HG03442 (cell line): ENCODE data around the gene ABCC8.

Source experiments
- ATAC-seq: cut with Tn5 transposase; IDR thresholded peaks from one replicate; pipeline ENCODE4 v1.9.1; 2021; ENCODE audit warnings: mild to moderate bottlenecking, moderate library complexity; ENCODE audit not compliant: unreplicated experiment

The ABCC8 gene

GRCh38 chr11:17506314-17506713 lies 29.7 kb upstream of the ABCC8 start:
- no peak for ATAC-seq

DNA sequence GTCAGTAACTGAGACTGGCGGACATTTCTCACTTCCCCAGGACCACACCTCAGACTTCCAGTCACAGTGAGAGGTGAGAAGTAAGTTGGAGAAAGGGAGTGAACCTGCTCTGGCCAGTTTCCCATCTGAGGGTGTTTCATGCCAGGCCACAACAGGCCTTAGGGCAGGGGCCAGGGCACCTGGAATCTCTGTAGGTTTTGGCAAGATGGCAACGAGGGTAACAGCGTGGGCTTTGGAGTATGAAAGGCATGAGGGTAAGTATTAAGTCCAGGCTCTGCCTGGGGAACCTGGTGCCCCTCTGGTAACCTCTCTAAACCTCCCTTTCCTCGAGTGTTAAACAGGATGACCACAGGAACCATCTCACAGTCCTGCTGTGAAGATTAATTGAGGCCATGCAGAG lies 28.5 kb upstream of the ABCC8 start:
- ATAC-seq, result no peak

- ATAC-seq, result peak; percentile 52
These were observed 27.9 kb upstream of the ABCC8 start for GRCh38 chr11:17504330-17505107.

DNA sequence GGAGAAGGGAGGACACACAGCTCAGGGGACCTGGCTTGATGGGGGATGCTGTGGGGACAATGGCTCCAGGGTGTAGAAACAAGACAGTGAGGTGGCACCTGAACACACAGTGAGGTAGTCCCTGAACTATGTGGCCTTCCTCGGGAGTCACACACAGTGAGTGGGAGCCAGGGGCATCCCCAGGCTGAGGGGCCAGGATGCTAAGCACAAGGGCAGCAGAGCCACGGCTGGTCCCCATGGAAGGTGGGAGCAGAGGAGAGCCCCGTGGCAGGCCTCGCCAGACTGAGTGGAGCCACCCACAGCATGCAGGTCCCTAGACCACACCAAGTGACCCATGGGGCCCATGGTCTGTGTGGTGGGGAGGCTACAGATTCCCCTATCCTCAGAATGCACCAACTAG lies 26.0 kb upstream of the ABCC8 start:
- no peak for ATAC-seq

DNA sequence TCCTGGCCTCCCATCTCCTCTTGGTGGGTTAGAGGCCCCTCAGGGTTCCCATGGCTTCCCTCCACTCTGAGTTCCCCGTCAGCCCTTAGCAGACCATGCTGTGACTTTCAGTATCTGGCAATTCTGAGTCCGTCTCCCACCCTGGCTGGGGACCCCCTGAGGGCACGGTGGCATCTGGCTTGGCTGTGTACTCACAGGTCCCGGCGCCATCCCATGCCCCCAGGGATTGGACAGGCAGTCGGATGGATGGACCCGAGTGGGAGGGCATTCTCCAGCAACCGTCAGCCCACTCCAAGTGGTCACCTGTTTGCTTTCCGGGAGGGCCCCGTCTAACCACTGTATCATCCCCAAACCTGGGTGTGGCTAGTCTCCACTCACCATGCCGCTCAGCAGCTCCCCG lies 24.0 kb upstream of the ABCC8 start:
- ATAC-seq, result no peak

- ATAC-seq, result no peak
These were observed 21.8 kb upstream of the ABCC8 start for GRCh38 chr11:17498475-17498874.

GRCh38 chr11:17498058-17498457 lies 21.4 kb upstream of the ABCC8 start:
- no peak for ATAC-seq

DNA sequence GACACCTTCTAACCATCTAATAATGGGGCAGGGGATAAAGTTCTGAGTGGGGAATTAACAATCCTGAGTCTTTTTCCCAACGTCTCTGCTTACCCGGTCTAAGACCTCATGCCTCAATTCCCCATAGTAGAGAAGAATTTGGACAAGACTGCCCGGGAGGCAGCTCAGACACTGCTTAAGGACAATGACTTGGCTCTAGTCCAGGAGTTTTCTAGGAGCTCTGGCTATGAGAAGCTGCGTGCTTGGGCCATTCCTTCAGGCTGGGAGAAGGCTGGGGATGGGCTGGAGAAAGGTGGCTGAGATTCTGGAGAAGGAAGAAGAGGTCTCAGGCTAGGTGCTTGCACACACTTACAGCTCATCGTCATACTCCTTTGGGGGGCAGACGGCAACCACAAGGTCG lies 19.8 kb upstream of the ABCC8 start:
- ATAC-seq, result no peak

- no peak for ATAC-seq
These were observed 17.4 kb upstream of the ABCC8 start for GRCh38 chr11:17494019-17494418.

- ATAC-seq, result no peak
These were observed 14.3 kb upstream of the ABCC8 start for GRCh38 chr11:17490938-17491337.

DNA sequence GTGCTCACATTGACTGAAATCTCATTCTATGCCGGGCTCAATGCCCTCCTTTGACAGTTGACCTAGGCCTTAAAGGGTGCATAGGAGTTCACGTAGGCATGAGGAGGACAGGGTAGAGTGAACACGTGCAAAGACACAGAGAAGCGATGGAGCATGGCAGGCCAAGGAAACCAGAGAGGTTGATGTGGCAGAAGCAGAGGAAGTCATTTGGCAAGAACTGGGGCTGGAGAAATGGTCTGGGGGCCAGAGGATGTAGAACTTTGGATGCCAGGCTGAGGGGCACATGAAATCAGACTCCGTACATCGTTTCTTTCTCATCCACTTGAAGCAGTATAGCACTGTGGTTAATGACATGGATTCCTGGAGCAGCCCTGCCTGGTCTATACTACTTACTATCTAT lies 13.6 kb upstream of the ABCC8 start:
- ATAC-seq, result no peak

DNA sequence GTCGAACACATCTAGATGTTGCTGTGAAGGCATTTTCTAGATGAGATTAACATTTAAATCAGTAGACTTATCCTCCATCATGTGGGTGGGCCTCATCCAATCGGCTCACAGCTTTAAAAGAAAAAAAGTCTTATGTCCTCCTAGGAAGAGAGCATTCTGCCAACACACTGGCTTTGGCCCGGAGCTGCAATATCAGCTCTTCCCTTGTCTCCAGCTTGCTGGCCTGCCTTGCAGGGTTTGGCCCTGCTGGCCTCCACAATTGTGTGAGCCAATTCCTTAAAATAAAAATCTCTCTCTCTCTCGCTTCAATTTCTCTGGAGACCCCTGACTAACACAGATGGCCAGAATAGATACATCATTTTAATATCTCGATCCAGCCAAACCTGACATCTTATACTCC lies 13.1 kb upstream of the ABCC8 start:
- no peak for ATAC-seq

GRCh38 chr11:17488563-17488962 lies 11.9 kb upstream of the ABCC8 start:
- no peak for ATAC-seq

- ATAC-seq, result no peak
These were observed 10.0 kb upstream of the ABCC8 start for GRCh38 chr11:17486646-17487045.

GRCh38 chr11:17483505-17483904 lies 6.9 kb upstream of the ABCC8 start:
- no peak for ATAC-seq

DNA sequence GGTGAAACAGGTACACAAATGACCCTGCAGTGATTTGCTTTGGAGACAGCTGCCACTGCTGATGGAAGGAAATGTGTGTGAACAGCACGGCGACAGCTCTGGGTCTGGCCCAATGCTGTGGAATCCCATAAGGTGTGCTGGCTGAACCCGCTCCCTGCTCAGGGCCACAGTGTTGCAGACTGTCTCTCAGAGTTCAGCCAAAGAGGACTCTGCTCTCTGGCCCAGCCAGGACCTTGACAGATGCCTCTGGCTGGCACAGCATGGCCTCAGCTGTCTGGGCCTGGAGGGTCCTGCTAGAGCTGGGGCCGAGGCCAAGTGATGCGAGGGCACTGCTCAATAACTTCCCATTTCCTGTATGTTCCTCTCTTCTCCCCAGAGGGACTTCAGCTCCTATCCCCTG lies 5.3 kb upstream of the ABCC8 start:
- no peak for ATAC-seq

DNA sequence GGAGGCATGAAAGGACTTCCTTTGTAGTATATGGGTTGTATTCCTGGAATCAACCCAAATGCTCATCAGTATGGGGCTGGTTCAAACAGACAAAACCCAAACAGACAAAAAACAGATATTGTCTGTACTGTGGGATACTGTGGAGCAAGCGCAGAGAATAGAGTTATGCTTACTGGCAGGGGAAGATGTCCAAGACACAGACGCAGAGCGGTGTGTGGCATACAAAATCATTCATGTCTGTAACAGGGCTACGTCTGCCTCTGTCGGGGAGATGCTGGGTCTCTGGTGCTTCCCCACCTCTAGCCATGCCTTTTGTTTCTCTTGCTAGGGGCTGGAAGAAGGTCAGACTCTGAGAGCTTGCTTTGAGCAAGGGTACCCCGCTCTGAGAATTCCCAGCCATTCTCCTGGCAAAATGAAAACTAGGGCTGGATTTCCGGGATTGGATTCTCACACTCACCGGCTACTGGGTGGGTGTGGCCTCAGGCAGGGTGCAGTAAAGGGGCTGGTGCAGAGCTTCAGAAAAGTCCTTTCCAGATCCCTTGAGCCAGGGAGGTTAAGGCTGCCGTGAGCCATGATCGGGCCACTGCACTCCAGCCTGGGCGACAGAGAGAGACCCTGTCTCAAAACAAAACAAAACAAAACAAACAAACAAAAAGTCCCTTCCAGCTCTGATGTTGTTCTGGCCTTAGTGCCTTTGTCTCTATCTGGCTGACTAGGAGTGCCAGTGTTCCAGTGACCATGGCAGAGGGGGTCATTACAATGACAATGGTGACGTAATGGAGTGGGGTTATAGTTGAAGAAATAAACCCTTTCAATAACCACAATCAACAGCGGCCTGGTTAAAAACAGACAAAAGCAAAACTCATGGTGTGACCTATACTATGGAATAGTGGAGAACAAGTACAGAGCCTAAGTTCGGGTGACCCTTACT lies 2.9 kb upstream of the ABCC8 start:
- ATAC-seq, result no peak

- no peak for ATAC-seq
These were observed 1.4 kb upstream of the ABCC8 start for GRCh38 chr11:17478070-17478469.

DNA sequence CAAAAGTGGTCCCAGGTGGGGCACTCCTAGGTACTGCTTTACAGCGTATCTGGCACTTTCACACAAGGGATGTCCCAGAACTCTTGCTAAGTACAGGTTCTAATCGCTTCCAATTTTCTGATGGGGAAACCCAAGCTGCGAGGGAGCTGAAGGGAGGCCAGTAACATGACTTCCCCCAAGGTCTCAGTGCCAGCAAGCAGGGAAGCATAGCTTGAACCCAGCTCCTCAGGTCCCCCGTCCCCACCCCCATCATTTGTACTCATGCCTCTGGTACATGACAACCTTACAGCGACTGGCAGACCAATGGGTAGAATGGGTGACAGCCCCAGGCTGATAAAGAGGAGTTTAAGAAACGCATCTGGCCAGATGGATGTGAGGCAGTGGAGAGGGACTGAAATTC lies 716 bp upstream of the ABCC8 start:
- no peak for ATAC-seq

GRCh38 chr11:17477084-17477333 lies 364 bp upstream of the ABCC8 start:
- no peak for ATAC-seq

DNA sequence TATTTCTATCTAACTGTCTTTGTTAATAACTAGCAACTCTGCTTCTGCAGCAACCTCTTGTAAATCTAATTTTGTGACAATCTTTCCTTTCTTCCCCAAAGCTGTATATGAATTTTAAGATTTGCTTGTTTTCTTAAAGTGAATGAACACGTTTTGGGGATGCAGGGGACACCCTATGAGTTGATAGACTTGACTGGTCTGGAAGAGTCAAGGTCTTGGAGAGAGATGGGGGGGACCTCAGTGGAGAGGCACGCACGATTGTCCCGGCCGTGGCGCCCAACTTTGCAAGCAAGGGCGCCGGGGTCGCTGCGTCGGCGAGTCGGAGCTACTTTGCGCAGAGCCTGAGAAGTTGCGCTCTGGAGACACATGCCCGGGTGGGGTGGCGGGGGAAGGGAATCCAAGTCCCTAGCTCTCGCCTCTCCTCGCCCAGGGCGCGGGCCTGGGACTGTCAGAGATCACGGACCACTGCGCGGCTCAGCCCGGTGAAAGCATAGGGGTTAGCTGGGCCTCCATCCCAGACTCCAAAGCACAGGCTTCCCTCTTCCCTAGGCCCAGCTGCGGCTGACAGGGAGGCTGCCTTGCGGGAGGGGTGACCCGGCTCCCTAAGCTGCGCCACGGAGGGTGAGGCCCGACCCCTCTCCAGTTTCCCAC lies 854 bp downstream of the ABCC8 start:
- ATAC-seq, result no peak
